Gastrocnemius medialis (tissue), 4 donors: ENCODE measurements around the gene STMND1. TPM values are rescaled to one million over a fixed set of nuclear protein-coding genes. Genes with fewer than 3 reads are reported as not detected.

ENCODE experiments used
- ATAC-seq, 2 donors: fragments of 150-250 bp; one replicate each; pipeline ENCODE4 v1.9.1; 2016
- DNase-seq, 2 donors: peaks; one replicate each; pipeline ENCODE4 v3.0.0-alpha.2; 2019
- H3K27ac ChIP-seq, 4 donors: fragments of 200-600 bp; sonication (generic); 1 replicate in 1 of 4; 2 replicates in 3 of 4; pipeline ENCODE4 v1.5.1; 2016 to 2018; ENCODE audit warnings: mild to moderate bottlenecking in 2 of 4, moderate library complexity in 1 of 4
- H3K27me3 ChIP-seq, 3 donors: fragments of 200-600 bp; sonication (generic) in 2 of 3; 1 replicate in 1 of 3; 2 replicates in 2 of 3; pipeline versions ENCODE4 v1.5.1 to v1.6.0; 2016 to 2019; ENCODE audit warnings: mild to moderate bottlenecking in 1 of 3, moderate library complexity in 1 of 3
- H3K36me3 ChIP-seq, 2 donors: fragments of 200-600 bp; sonication (generic) in 1 of 2; one replicate each; pipeline ENCODE4 v1.5.1; 2017 to 2018
- H3K4me1 ChIP-seq, 2 donors: fragments of 200-600 bp; sonication (generic) in 1 of 2; one replicate each; pipeline ENCODE4 v1.5.1; 2016 to 2017; ENCODE audit warnings: mild to moderate bottlenecking in 2 of 2
- H3K4me3 ChIP-seq, 4 donors: fragments of 200-600 bp; sonication (generic) in 3 of 4; 1 replicate in 1 of 4; 2 replicates in 3 of 4; pipeline ENCODE4 v1.5.1; 2016 to 2019; ENCODE audit warnings: mild to moderate bottlenecking in 2 of 4
- H3K9me3 ChIP-seq, 3 donors: fragments of 200-600 bp; sonication (generic) in 2 of 3; 1 replicate in 1 of 3; 2 replicates in 2 of 3; pipeline ENCODE4 v1.5.1; 2016 to 2019
- POLR2A ChIP-seq, 2 donors: fragments of 450-650 bp; IDR thresholded peaks; one replicate each; pipeline ENCODE4 v1.6.1; 2017; ENCODE audit warnings: antibody characterized with exemption in 2 of 2, mild to moderate bottlenecking in 2 of 2, moderate library complexity in 2 of 2
- in situ Hi-C, 4 donors: fragments of 200-750 bp; cut with MboI; loops; one replicate each; pipeline versions ENCODE4 v1.15.0 to v1.8.0; 2017; ENCODE audit warnings: low sequenced_read_pairs in 4 of 4
- intact Hi-C: fragments of 100-400 bp; cut with DNase I; formaldehyde crosslinking; loops from one replicate; pipeline ENCODE4 v1.15.1; 2023; ENCODE audit warnings: low total_unique reads
- total RNA-seq, 4 donors: library from RNA; depleted of rRNA; stranded (reverse); fragments of >200 nt; gene quantifications; one replicate each; pipeline versions ENCODE4 v1.1.0 to v1.2.3, GENCODE V29; 2016
- TF ChIP-seq, protein P1 (sequence below), 5 experiments: fragments of 450-650 bp in 3 of 5; fragments of 200-600 bp in 2 of 5; sonication (generic) in 2 of 5; IDR thresholded peaks in 4 of 5; conservative IDR thresholded peaks in 1 of 5; 1 replicate in 4 of 5; 2 replicates in 1 of 5; pipeline ENCODE4 v1.5.1; 2016 to 2019; ENCODE audit warnings: antibody characterized with exemption in 5 of 5, mild to moderate bottlenecking in 3 of 5, moderate library complexity in 3 of 5

STMND1 gene
- total RNA-seq, 4 donors from 2014 or later: not detected

DNA sequence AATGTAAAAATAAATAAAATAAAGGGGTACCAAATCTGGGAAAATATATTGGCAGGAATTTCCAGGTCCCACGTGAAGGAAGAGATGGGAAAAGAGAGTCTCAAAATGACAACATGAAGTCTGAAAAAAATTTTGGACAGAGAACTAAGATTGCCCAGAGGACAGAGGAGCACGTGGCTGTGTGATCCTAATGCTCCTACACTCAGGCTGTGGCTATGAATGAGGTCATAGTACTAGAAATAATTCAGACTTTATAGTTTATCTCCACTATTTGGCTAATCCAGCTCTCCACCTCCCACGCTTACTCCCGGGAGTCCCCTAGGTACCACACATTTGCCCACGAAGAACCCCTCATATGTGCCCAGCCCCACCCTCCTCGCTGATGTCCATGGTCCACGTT, 42.8 kb upstream of the STMND1 start:
- H3K4me1 ChIP-seq: no peaks in the 10 kb centered on the region
- no peak for ATAC-seq
- H3K27ac ChIP-seq: no peak overlapping the region
- no peaks in the 10 kb centered on the region for H3K27me3 ChIP-seq
- H3K36me3 ChIP-seq: no peaks in the 10 kb centered on the region
- no peak for DNase-seq
- H3K9me3 ChIP-seq: no peaks in the 10 kb centered on the region
- TF ChIP-seq POLR2A (IDR thresholded peaks at IDR 0.05): no peak
- TF ChIP-seq, protein P1, sequence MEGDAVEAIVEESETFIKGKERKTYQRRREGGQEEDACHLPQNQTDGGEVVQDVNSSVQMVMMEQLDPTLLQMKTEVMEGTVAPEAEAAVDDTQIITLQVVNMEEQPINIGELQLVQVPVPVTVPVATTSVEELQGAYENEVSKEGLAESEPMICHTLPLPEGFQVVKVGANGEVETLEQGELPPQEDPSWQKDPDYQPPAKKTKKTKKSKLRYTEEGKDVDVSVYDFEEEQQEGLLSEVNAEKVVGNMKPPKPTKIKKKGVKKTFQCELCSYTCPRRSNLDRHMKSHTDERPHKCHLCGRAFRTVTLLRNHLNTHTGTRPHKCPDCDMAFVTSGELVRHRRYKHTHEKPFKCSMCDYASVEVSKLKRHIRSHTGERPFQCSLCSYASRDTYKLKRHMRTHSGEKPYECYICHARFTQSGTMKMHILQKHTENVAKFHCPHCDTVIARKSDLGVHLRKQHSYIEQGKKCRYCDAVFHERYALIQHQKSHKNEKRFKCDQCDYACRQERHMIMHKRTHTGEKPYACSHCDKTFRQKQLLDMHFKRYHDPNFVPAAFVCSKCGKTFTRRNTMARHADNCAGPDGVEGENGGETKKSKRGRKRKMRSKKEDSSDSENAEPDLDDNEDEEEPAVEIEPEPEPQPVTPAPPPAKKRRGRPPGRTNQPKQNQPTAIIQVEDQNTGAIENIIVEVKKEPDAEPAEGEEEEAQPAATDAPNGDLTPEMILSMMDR (IDR thresholded peaks at IDR 0.05 in 4 of 5, conservative IDR thresholded peaks at IDR 0.05 in 1 of 5): no peak
- H3K4me3 ChIP-seq: no peak overlapping the region
- intact Hi-C loops (no loop called here), in situ Hi-C loops (no loop called here)

DNA sequence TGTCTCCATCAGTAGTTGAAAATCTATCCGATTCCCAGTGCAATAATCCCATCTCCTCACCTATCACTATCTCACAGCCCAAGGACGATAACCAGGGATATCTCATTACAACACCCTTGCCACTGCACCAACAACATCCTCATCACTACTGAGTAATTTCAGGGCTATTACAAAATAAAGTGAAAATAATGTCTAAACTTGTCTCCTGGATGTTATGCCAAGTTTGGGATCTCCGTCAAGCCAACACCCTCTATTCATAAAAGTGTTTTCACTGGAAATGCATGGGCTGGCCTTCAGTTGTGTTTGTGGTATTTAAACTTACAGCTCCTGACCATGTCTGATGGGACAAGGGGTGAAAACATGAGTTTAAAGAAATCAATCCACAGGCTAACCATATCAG, 42.0 kb upstream of the STMND1 start:
- TF ChIP-seq, protein P1 (IDR thresholded peaks at IDR 0.05 in 4 of 5, conservative IDR thresholded peaks at IDR 0.05 in 1 of 5): no peak
- TF ChIP-seq POLR2A (IDR thresholded peaks at IDR 0.05): no peak
- intact Hi-C loops: no loop called here
- no peak overlapping the region for H3K27ac ChIP-seq
- H3K27me3 ChIP-seq: no peaks in the 10 kb centered on the region
- no peaks in the 10 kb centered on the region for H3K36me3 ChIP-seq
- no peak for DNase-seq
- ATAC-seq: no peak
- in situ Hi-C loops: no loop called here
- H3K9me3 ChIP-seq: no peaks in the 10 kb centered on the region
- no peaks in the 10 kb centered on the region for H3K4me1 ChIP-seq
- H3K4me3 ChIP-seq: no peak overlapping the region

DNA sequence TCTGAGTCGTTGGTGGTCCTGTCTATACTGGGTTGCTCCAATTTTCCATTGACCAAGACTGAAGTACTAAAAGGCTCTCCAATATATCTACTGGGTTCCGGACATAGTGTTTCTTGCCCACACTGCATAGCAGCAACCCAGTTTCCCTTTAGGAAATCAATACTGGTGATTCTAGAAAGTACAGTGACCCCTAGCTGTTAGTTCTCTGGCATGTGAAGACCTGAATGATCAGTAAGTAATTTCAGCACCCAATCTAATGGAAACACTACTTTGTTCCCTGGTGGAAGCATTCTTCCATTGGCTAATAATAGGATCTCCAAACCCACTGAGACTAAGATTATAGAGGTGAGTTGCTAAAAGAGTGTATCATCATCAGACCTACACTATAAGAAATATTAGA, 40.8 kb upstream of the STMND1 start:
- Histone ChIP-seq H3K4me1 (no peaks in the 10 kb centered on the region), H3K4me3 (no peak overlapping the region), H3K9me3 (no peaks in the 10 kb centered on the region), H3K27me3 (no peaks in the 10 kb centered on the region), H3K36me3 (no peaks in the 10 kb centered on the region), H3K27ac (no peak overlapping the region)
- DNase-seq (no peak), ATAC-seq (no peak)
- in situ Hi-C loops (no loop called here), intact Hi-C loops (no loop called here)
- no peak for TF ChIP-seq POLR2A (IDR thresholded peaks at IDR 0.05)
- TF ChIP-seq, protein P1 (IDR thresholded peaks at IDR 0.05 in 4 of 5, conservative IDR thresholded peaks at IDR 0.05 in 1 of 5): no peak

DNA sequence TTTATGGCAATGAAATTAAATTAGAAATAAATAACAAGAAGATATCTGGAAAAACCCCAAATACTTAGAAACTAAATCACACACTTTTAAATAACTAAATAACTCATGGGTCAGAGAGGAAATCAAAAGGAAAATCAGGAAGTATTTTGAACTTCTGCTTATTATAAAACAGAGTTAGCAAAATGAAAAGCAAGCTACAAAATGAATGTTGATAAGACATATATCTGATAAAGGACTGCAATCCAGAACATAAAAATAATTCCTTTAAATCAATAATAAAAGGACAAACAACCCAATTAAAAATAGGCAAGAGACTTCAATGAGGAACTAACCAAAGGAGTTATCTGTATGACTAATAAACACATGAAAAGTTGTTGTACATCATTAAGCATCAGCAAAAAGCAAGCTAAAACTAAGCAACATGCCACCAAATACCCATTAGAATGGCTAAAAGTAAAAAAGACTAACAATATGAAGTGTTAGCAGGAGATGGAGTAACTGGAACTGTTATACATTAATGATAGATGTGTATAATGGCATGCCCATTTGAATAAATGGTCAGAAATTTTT, 38.9 kb upstream of the STMND1 start:
- intact Hi-C loops (no loop called here), in situ Hi-C loops (no loop called here)
- Histone ChIP-seq H3K36me3 (no peaks in the 10 kb centered on the region), H3K4me3 (no peak overlapping the region), H3K9me3 (no peaks in the 10 kb centered on the region), H3K27me3 (no peaks in the 10 kb centered on the region), H3K27ac (no peak overlapping the region), H3K4me1 (no peaks in the 10 kb centered on the region)
- DNase-seq: no peak
- no peak for ATAC-seq
- no peak for TF ChIP-seq POLR2A (IDR thresholded peaks at IDR 0.05)
- TF ChIP-seq, protein P1 (IDR thresholded peaks at IDR 0.05 in 4 of 5, conservative IDR thresholded peaks at IDR 0.05 in 1 of 5): no peak

DNA sequence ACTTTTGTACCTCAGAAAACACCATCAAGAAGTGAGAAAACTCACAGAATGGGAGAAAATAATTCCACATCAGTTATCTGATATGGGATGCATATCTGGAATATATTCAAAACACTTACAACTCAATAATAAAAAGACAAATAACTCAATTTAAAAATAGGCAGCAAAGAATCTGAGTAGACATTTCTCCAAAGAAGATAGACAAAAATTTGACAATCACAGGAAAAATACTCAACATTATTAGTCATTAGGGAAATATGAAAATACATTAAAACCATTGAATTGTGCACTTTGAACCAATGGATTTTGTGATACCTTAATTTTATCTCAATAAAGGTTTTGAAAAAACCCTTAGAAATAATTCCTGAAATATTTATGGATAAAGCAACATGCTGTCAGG, 36.9 kb upstream of the STMND1 start:
- no peak overlapping the region for H3K27ac ChIP-seq
- no peaks in the 10 kb centered on the region for H3K36me3 ChIP-seq
- ATAC-seq (no peak), DNase-seq (no peak)
- in situ Hi-C loops (no loop called here), intact Hi-C loops (no loop called here)
- no peak overlapping the region for H3K4me3 ChIP-seq
- H3K4me1 ChIP-seq: no peaks in the 10 kb centered on the region
- H3K9me3 ChIP-seq: no peaks in the 10 kb centered on the region
- TF ChIP-seq POLR2A (IDR thresholded peaks at IDR 0.05): no peak
- TF ChIP-seq, protein P1 (IDR thresholded peaks at IDR 0.05 in 4 of 5, conservative IDR thresholded peaks at IDR 0.05 in 1 of 5): no peak
- no peaks in the 10 kb centered on the region for H3K27me3 ChIP-seq
